ENCODE measurements around the gene RPL15.

RPL15 gene

DNA sequence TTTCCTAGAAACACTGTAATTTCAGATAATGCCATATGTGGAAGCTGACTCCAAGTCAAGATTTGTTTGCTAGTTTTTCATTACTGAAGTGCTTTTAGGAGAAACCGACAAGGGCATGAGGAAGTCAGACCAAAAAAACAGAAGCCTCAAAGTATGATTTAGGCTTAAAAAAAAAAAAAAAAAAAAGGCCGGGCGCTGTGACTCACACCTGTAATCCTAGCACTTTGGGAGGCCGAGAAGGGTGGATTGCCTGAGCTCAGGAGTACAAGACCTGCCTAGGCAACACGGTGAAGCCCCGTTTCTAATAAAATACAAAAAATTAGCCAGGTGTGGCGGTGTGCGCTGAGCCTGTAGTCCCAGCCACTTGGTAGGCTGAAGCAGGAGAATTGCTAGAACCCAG lies 11.6 kb downstream of the RPL15 start:
- TF ChIP-seq, protein P1, sequence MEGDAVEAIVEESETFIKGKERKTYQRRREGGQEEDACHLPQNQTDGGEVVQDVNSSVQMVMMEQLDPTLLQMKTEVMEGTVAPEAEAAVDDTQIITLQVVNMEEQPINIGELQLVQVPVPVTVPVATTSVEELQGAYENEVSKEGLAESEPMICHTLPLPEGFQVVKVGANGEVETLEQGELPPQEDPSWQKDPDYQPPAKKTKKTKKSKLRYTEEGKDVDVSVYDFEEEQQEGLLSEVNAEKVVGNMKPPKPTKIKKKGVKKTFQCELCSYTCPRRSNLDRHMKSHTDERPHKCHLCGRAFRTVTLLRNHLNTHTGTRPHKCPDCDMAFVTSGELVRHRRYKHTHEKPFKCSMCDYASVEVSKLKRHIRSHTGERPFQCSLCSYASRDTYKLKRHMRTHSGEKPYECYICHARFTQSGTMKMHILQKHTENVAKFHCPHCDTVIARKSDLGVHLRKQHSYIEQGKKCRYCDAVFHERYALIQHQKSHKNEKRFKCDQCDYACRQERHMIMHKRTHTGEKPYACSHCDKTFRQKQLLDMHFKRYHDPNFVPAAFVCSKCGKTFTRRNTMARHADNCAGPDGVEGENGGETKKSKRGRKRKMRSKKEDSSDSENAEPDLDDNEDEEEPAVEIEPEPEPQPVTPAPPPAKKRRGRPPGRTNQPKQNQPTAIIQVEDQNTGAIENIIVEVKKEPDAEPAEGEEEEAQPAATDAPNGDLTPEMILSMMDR (IDR thresholded peaks at IDR 0.05): no peak

GRCh38 chr3:23931597-23931996 lies 14.7 kb downstream of the RPL15 start:
- TF ChIP-seq, protein P1 (IDR thresholded peaks at IDR 0.05): no peak

DNA sequence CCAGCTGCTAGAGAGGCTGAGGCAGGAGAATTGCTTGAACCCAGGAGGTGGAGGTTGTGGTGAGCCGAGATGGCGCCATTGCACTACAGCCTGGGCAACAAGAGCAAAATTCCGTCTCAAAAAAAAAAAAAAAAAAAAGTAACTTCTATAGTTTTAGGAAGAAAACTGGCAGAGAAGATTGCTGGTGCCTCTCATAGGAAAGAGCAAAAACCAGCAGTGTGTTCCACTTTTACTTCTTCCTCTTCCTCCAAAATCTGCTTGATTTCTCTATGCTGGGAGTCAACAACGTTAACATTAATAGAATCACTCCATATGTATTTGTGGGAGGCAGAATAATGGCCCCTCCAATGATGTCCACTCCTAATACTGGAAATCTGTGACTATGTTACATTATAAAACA lies 15.6 kb downstream of the RPL15 start:
- TF ChIP-seq, protein P1 (IDR thresholded peaks at IDR 0.05): no peak

- TF ChIP-seq, protein P1 (IDR thresholded peaks at IDR 0.05): no peak
Measured at GRCh38 chr3:23934253-23934652, 17.3 kb downstream of the RPL15 start.

- TF ChIP-seq, protein P1 (IDR thresholded peaks at IDR 0.05): no peak
Measured at GRCh38 chr3:23937296-23937695, 20.4 kb downstream of the RPL15 start.

DNA sequence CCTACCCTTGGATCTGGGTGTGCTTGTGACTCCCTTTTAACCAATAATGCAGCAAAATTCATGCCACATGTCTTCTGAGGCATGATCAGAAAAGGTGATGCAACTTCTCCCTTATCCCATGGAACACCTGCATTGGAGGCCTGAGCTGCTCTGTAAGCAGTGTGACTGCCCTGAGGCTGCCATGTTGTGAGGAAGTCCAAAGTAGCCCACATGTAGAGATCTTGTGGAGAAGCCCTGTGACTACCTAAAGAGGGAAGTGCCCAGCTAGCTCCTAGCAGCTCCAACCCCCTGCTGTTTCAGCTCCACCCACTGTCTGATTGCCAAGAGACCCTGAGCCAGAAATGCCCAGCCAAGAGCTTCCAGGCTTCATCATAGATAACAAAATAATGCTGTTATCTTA lies 21.8 kb downstream of the RPL15 start:
- TF ChIP-seq, protein P1 (IDR thresholded peaks at IDR 0.05): no peak

DNA sequence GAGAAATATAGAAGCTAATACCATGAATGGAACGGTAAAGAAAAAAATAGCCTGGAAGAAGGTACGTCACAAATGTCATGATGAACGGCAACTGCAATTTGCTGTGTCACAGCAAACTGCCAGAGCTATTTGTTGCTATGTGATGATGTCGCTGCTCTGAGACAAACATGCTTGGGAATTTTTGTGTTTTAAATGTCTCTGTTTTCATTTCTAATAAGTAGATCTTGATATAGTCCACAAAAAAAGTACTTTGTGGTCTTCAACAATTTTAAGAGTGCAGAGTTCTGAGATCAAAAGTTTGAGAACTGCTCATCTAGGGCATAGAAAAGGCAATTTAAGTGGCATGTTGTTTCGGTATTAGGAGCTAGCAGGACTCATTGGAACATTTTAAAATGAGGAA lies 23.8 kb downstream of the RPL15 start:
- TF ChIP-seq, protein P1 (IDR thresholded peaks at IDR 0.05): no peak

DNA sequence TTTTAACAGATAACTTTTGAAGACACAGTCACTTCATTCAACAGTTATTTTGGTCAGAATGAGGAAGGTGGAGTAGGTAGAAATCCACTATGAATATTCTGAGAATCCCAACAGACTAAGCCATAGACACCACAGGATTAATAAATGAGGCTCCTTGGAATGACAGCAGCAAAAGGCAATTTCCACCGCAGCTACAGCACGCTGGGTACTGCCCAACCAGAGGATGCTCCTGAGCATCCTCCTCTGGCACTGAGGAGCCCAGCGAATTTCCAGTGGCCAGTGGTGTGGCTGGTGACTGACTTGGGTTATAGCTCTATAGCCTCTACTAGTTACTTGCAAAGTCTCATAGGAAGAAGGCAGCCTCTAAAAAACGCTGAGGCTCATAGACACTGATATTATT lies 24.5 kb downstream of the RPL15 start:
- TF ChIP-seq, protein P1 (IDR thresholded peaks at IDR 0.05): no peak

All from LNCAP (cell line).